HepG2 (cell line): ENCODE data around the gene RING1. TPM values are rescaled to one million over a fixed set of nuclear protein-coding genes. Genes with fewer than 3 reads are reported as not detected.

Experiments
- CCDC6 ChIP-seq: sonication (generic); formaldehyde crosslinking; IDR thresholded peaks from 2 replicates; pipeline ENCODE4 v1.8.1; 2022; ENCODE audit warnings: mild to moderate bottlenecking, missing genetic modification reagents, moderate library complexity
- EEA1 ChIP-seq: sonication (generic); formaldehyde crosslinking; IDR thresholded peaks from 2 replicates; pipeline ENCODE4 v1.5.1; 2020; ENCODE audit warnings: mild to moderate bottlenecking, missing genetic modification reagents, borderline replicate concordance
- GABPB1 ChIP-seq: IDR thresholded peaks from 2 replicates; pipeline ENCODE4 v1.6.1; 2016; ENCODE audit warnings: mild to moderate bottlenecking, missing genetic modification reagents, moderate library complexity, missing compliant biosample characterization
- GATA4 ChIP-seq: sonication (generic); IDR thresholded peaks from 2 replicates; pipeline ENCODE4 v1.6.1; 2016; ENCODE audit warnings: antibody characterized with exemption, low read depth, borderline replicate concordance
- MXI1 ChIP-seq: IDR thresholded peaks from 3 replicates; pipeline ENCODE4 v1.6.1; 2012; ENCODE audit warnings: low read depth, low read length, inconsistent platforms, borderline replicate concordance
- PAX8 ChIP-seq: sonication (generic); formaldehyde crosslinking; IDR thresholded peaks from 2 replicates; pipeline ENCODE4 v1.8.0; 2022; ENCODE audit warnings: mild to moderate bottlenecking, missing genetic modification reagents, borderline replicate concordance
- PHF8 ChIP-seq: sonication (generic); formaldehyde crosslinking; IDR thresholded peaks from 2 replicates; pipeline ENCODE4 v1.5.0; 2020; ENCODE audit warnings: missing genetic modification reagents
- RAD21 ChIP-seq: fragments of 450-650 bp; formaldehyde crosslinking; IDR thresholded peaks from 2 replicates; pipeline ENCODE4 v1.5.0; 2020; ENCODE audit warnings: mild to moderate bottlenecking
- RBM22 ChIP-seq: fragments of 200-400 bp; formaldehyde crosslinking; optimal IDR thresholded peaks from 2 replicates; pipeline ENCODE3; 2017; ENCODE audit warnings: mild to moderate bottlenecking, low read length, moderate library complexity
- RBM39 ChIP-seq: fragments of 200-400 bp; formaldehyde crosslinking; IDR thresholded peaks from one replicate; pipeline ENCODE4 v1.6.1; 2018; ENCODE audit warnings: antibody characterized with exemption, mild to moderate bottlenecking, low read depth, low read length; ENCODE audit not compliant: poor library complexity, severe bottlenecking
- RNF2 ChIP-seq: fragments of 450-650 bp; conservative IDR thresholded peaks from 2 replicates; pipeline ENCODE4 v1.6.1; 2016; ENCODE audit warnings: low read depth
- SSRP1 ChIP-seq: IDR thresholded peaks from 2 replicates; pipeline ENCODE4 v1.6.1; 2016; ENCODE audit warnings: control low read depth
- STAT5B ChIP-seq: sonication (generic); formaldehyde crosslinking; IDR thresholded peaks from 2 replicates; pipeline ENCODE4 v1.4.0; 2020; ENCODE audit warnings: missing genetic modification reagents
- ZNF160 ChIP-seq: sonication (generic); formaldehyde crosslinking; IDR thresholded peaks from 2 replicates; pipeline ENCODE4 v1.8.0; 2022; ENCODE audit warnings: mild to moderate bottlenecking, inconsistent platforms, missing genetic modification reagents
- ZNF879 ChIP-seq: sonication (generic); formaldehyde crosslinking; IDR thresholded peaks from 2 replicates; pipeline ENCODE4 v1.8.1; 2023; ENCODE audit warnings: missing genetic modification reagents
- ZNF883 ChIP-seq: sonication (generic); formaldehyde crosslinking; IDR thresholded peaks from 2 replicates; pipeline ENCODE4 v1.5.1; 2020; ENCODE audit warnings: mild to moderate bottlenecking, missing genetic modification reagents; ENCODE audit errors: not compliant biosample characterization
- polyA plus RNA-seq, 8 experiments: library from polyadenylated mRNA; depleted of rRNA in 3 of 8; stranded (reverse) in 7 of 8; unstranded in 1 of 8; fragments of >200 nt; fragmentation: Illumina TruSeq in 4 of 8; extraction: Trizol in 4 of 8; gene quantifications; 2 replicates each; pipeline versions ENCODE4 v1.2.1 to v1.2.3, GENCODE V29; 2011 to 2016; ENCODE audit warnings: low read depth in 4 of 8, missing spikeins in 1 of 8, mixed read lengths in 1 of 8; ENCODE audit not compliant: insufficient read depth in 1 of 8
- total RNA-seq, 5 experiments: library from RNA; depleted of rRNA; stranded (reverse); fragments of >200 nt; fragmentation: Illumina TruSeq; extraction: Trizol; gene quantifications; 2 replicates each; pipeline ENCODE4 v1.2.3, GENCODE V29; 2016; ENCODE audit warnings: low read depth in 1 of 5
- TF ChIP-seq, protein P1 (sequence below): sonication (generic); formaldehyde crosslinking; IDR thresholded peaks from 2 replicates; pipeline ENCODE4 v1.4.0; 2020; ENCODE audit warnings: missing genetic modification reagents
- TF ChIP-seq, protein P2 (sequence below): sonication (generic); formaldehyde crosslinking; IDR thresholded peaks from 2 replicates; pipeline ENCODE4 v1.4.0; 2020; ENCODE audit warnings: mild to moderate bottlenecking, low read depth, missing genetic modification reagents
- TF ChIP-seq, protein P3 (sequence below): sonication (generic); formaldehyde crosslinking; IDR thresholded peaks from 2 replicates; pipeline ENCODE4 v1.8.0; 2022; ENCODE audit warnings: mild to moderate bottlenecking, missing genetic modification reagents; ENCODE audit not compliant: insufficient replicate concordance

RING1 gene
- total and polyA plus RNA-seq, 2 of the 13 experiments (the other 11 are each of a cell fraction or from before 2014, with no cell fraction given), result 23.9 to 33.6 TPM

DNA sequence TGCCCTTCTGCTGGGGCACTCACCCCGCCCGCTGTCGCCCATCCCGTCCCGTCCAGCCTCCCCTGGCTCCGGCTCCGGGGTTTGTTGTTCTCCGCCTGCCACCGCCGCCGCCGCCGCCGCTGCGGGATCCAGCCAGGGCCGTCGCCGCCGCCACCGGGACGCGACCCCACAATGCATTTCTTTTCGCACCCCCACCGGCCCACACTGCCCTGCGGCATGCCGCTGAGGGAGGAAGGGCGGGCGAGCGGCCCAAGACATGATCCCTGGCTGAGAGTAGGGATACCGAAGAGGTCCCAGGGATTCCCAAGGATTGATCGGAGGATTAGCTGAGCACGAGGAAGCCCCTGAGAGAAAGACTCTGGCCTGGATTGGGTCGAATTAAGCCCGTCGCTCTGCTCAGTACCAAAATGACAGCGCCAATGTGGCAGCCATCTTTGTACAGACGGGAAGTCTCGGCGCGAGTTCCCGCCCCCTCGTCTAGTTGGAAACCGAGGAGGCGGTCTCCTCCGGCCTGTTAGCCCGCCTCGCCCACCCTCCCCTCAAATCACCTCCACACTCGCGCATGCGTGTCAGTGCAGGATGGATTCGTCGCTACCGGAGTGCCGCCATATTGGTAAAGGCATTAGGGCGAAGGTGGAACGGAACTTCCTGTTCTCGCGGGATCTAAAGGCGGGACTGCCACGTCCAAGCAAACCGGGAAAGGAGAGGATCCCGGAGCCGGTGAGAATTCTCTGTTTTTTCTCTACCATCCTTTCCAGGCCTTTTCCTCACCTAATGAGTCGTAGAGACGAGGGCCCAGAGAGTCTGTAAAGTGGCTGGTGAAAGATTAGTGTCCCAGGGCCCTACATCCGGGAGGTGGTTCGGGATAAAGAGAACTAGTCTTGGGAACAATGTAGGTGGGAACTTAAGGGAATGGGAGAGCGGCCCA, 7.8 kb upstream of the RING1 start, which contains the start of the genes RXRB and SLC39A7 (continued):
- TF ChIP-seq, protein P1, sequence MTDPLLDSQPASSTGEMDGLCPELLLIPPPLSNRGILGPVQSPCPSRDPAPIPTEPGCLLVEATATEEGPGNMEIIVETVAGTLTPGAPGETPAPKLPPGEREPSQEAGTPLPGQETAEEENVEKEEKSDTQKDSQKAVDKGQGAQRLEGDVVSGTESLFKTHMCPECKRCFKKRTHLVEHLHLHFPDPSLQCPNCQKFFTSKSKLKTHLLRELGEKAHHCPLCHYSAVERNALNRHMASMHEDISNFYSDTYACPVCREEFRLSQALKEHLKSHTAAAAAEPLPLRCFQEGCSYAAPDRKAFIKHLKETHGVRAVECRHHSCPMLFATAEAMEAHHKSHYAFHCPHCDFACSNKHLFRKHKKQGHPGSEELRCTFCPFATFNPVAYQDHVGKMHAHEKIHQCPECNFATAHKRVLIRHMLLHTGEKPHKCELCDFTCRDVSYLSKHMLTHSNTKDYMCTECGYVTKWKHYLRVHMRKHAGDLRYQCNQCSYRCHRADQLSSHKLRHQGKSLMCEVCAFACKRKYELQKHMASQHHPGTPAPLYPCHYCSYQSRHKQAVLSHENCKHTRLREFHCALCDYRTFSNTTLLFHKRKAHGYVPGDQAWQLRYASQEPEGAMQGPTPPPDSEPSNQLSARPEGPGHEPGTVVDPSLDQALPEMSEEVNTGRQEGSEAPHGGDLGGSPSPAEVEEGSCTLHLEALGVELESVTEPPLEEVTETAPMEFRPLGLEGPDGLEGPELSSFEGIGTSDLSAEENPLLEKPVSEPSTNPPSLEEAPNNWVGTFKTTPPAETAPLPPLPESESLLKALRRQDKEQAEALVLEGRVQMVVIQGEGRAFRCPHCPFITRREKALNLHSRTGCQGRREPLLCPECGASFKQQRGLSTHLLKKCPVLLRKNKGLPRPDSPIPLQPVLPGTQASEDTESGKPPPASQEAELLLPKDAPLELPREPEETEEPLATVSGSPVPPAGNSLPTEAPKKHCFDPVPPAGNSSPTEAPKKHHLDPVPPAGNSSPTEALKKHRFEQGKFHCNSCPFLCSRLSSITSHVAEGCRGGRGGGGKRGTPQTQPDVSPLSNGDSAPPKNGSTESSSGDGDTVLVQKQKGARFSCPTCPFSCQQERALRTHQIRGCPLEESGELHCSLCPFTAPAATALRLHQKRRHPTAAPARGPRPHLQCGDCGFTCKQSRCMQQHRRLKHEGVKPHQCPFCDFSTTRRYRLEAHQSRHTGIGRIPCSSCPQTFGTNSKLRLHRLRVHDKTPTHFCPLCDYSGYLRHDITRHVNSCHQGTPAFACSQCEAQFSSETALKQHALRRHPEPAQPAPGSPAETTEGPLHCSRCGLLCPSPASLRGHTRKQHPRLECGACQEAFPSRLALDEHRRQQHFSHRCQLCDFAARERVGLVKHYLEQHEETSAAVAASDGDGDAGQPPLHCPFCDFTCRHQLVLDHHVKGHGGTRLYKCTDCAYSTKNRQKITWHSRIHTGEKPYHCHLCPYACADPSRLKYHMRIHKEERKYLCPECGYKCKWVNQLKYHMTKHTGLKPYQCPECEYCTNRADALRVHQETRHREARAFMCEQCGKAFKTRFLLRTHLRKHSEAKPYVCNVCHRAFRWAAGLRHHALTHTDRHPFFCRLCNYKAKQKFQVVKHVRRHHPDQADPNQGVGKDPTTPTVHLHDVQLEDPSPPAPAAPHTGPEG (CRISPR knock-in tag), result no peak; the same call in 1 of the 2 replicates
- TF ChIP-seq MXI1, result peak; percentile 86; the same call in 2 of the 3 replicates
- peak; percentile 99 for TF ChIP-seq RBM39
- 0 out of 2 replicates have a peak, but pooled peaks have one; percentile 74 for TF ChIP-seq STAT5B (CRISPR knock-in tag)
- peak; percentile 28; the same call in 1 of the 2 replicates for TF ChIP-seq RAD21 (CRISPR knock-in tag)
- TF ChIP-seq, protein P2, sequence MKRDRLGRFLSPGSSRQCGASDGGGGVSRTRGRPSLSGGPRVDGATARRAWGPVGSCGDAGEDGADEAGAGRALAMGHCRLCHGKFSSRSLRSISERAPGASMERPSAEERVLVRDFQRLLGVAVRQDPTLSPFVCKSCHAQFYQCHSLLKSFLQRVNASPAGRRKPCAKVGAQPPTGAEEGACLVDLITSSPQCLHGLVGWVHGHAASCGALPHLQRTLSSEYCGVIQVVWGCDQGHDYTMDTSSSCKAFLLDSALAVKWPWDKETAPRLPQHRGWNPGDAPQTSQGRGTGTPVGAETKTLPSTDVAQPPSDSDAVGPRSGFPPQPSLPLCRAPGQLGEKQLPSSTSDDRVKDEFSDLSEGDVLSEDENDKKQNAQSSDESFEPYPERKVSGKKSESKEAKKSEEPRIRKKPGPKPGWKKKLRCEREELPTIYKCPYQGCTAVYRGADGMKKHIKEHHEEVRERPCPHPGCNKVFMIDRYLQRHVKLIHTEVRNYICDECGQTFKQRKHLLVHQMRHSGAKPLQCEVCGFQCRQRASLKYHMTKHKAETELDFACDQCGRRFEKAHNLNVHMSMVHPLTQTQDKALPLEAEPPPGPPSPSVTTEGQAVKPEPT, result peak; percentile 79; the same call in 1 of the 2 replicates
- TF ChIP-seq RBM22, result peak; percentile 79
- TF ChIP-seq ZNF879, result no peak
- 0 out of 2 replicates have a peak, but pooled peaks have one; percentile 70 for TF ChIP-seq PAX8 (CRISPR knock-in tag)
- TF ChIP-seq SSRP1 (CRISPR knock-in tag), result peak; percentile 8; the same call in 1 of the 2 replicates
- 0 out of 2 replicates have a peak, but pooled peaks have one; percentile 45 for TF ChIP-seq RNF2
- peak; percentile 97 for TF ChIP-seq ZNF883 (CRISPR knock-in tag)
- TF ChIP-seq ZNF160 (CRISPR knock-in tag), result peak; percentile 92
- peak; percentile 92 for TF ChIP-seq PHF8 (CRISPR knock-in tag)
- TF ChIP-seq, protein P3, sequence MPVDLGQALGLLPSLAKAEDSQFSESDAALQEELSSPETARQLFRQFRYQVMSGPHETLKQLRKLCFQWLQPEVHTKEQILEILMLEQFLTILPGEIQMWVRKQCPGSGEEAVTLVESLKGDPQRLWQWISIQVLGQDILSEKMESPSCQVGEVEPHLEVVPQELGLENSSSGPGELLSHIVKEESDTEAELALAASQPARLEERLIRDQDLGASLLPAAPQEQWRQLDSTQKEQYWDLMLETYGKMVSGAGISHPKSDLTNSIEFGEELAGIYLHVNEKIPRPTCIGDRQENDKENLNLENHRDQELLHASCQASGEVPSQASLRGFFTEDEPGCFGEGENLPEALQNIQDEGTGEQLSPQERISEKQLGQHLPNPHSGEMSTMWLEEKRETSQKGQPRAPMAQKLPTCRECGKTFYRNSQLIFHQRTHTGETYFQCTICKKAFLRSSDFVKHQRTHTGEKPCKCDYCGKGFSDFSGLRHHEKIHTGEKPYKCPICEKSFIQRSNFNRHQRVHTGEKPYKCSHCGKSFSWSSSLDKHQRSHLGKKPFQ (CRISPR knock-in tag), result peak; percentile 33
- peak; percentile 94 for TF ChIP-seq GABPB1
- peak; percentile 58; the same call in 1 of the 2 replicates for TF ChIP-seq GATA4
- TF ChIP-seq EEA1 (CRISPR knock-in tag), result peak; percentile 68; the same call in 1 of the 2 replicates
- peak; percentile 96 for TF ChIP-seq CCDC6
